Adrenal gland (tissue), 12 donors: ENCODE measurements around the gene RPN1. TPM values are rescaled to one million over a fixed set of nuclear protein-coding genes. Genes with fewer than 3 reads are reported as not detected.

Experiments used
- DNase-seq, 7 donors: peaks; one replicate each; pipeline ENCODE4 v3.0.0-alpha.2; 2019 to 2020
- H3K27ac ChIP-seq, 5 donors: fragments of 200-600 bp; sonication (generic) in 4 of 5; 1 replicate in 3 of 5; 2 replicates in 2 of 5; pipeline versions ENCODE4 v1.5.1 to v1.8.0; 2016 to 2020; ENCODE audit warnings: mild to moderate bottlenecking in 1 of 5
- H3K27me3 ChIP-seq: fragments of 200-600 bp; 2 replicates; pipeline ENCODE4 v1.8.0; 2021
- H3K36me3 ChIP-seq, 2 donors: fragments of 200-600 bp; replicated peaks in 1 of 2; 1 replicate in 1 of 2; 2 replicates in 1 of 2; pipeline versions ENCODE4 v1.5.1 to v1.8.0; 2018 to 2022
- H3K4me1 ChIP-seq, 2 donors: fragments of 200-600 bp; replicated peaks in 1 of 2; 1 replicate in 1 of 2; 2 replicates in 1 of 2; pipeline versions ENCODE4 v1.5.1 to v1.8.0; 2018 to 2021
- H3K4me3 ChIP-seq, 4 donors: fragments of 200-600 bp; sonication (generic) in 3 of 4; one replicate each; pipeline ENCODE4 v1.5.1; 2016 to 2018
- H3K9me3 ChIP-seq, 3 donors: fragments of 200-600 bp; sonication (generic) in 1 of 3; replicated peaks in 1 of 3; 1 replicate in 2 of 3; 2 replicates in 1 of 3; pipeline versions ENCODE4 v1.5.1 to v1.8.0; 2016 to 2021
- CTCF ChIP-seq, 6 experiments: fragments of 450-650 bp in 4 of 6; fragments of 200-600 bp in 2 of 6; sonication (generic) in 1 of 6; IDR thresholded peaks; 1 replicate in 5 of 6; 2 replicates in 1 of 6; pipeline versions ENCODE4 v1.5.1 to v1.8.0; 2016 to 2021; ENCODE audit warnings: antibody characterized with exemption in 6 of 6, mild to moderate bottlenecking in 2 of 6, moderate library complexity in 1 of 6
- POLR2A ChIP-seq, 2 donors: fragments of 450-650 bp; IDR thresholded peaks; one replicate each; pipeline ENCODE4 v1.6.1; 2017; ENCODE audit warnings: antibody characterized with exemption in 2 of 2, mild to moderate bottlenecking in 2 of 2, moderate library complexity in 1 of 2
- WGBS, 4 donors: extraction: QIAGEN DNeasy Blood & Tissue Kit in 2 of 4; methylation state at CpG; one replicate each; pipeline versions ENCODE4 v1.1.5 to v1.1.7; 2013 to 2017; 5-methylcytosine and 5-hydroxymethylcytosine counted together
- intact Hi-C, 2 donors: fragments of 100-400 bp; cut with DNase I; formaldehyde crosslinking; loops; one replicate each; pipeline versions ENCODE4 v1.14.1 to v1.15.0; 2022 to 2023
- polyA plus RNA-seq, 3 donors: library from polyadenylated mRNA; stranded (reverse); fragments of 200-250 nt in 2 of 3; fragments of 350-450 nt in 1 of 3; fragmentation: Illumina TruSeq in 1 of 3; extraction: RNeasy Lipid Tissue Mini Kit (QIAGEN cat#74804) in 1 of 3; gene quantifications; one replicate each; pipeline ENCODE4 v1.2.3, GENCODE V29; 2013 to 2014
- total RNA-seq, 9 donors: library from RNA; depleted of rRNA in 4 of 9; stranded (reverse); fragments of >200 nt in 4 of 9; fragments of 120-200 nt in 1 of 9; fragmentation: NEBNext Ultra II Directional in 1 of 9; extraction: Animal tissue kit (Norgen Biotek cat#: 25700) in 1 of 9; gene quantifications; one replicate each; pipeline versions ENCODE4 v1.1.0 to v1.2.4, GENCODE V29; 2013 to 2023
- donor health status: healthy with polysubstance abuse.
- donor health status: Bipolar disorder and iron deficiency.
- donor health status: DM: yes; HTN: yes; CAD: no.
- donor health status: DM: no; HTN: no; CAD: no.
- donor health status: DM: no; HTN: no; CAD: no.
- donor health status: DM: yes; HTN: yes; CAD: no.

RPN1 gene
- total and polyA plus RNA-seq, 12 donors = 35.9 to 299 (median 227) TPM

DNA sequence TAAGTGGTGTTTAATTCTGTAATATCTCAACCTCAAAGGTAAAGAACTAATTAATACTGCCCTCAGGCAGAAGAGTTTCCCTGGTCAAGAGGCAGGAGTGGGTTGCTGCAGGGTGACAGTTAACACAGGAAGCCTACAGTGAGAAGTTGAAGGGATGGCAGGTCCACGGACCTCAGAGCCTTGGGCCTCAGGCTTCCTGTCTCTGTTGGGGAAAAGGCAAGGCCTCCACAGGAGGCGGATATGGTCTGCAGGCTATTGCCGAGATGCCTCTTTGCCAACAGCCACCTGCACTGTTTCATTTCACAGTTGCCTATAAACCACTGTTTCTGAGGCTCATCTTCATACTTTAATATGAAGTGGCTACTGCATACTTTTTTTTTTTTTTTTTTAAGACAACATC is 33.3 kb upstream of the RPN1 start:
- H3K4me3 ChIP-seq = no peak overlapping the region
- intact Hi-C loops = loop anchor here (5.0 to 10.0 kb wide), 2 partner anchors 111 to 113 kb away; no protein-coding TSS in a partner anchor
- WGBS, 4 donors = 69 to 76% (median 71%) methylated on average over 3 of the region's 3 CpGs
- peaks cover 4 to 11% of the 10 kb centered on the region in 2 donors for H3K4me1 ChIP-seq
- no peaks in the 10 kb centered on the region for H3K27me3 ChIP-seq
- TF ChIP-seq CTCF (IDR thresholded peaks at IDR 0.05) (no peak), POLR2A (IDR thresholded peaks at IDR 0.05) (no peak)
- DNase-seq = no peak
- H3K27ac ChIP-seq = no peak overlapping the region
- no peaks in the 10 kb centered on the region for H3K9me3 ChIP-seq
- no peaks in the 10 kb centered on the region for H3K36me3 ChIP-seq

DNA sequence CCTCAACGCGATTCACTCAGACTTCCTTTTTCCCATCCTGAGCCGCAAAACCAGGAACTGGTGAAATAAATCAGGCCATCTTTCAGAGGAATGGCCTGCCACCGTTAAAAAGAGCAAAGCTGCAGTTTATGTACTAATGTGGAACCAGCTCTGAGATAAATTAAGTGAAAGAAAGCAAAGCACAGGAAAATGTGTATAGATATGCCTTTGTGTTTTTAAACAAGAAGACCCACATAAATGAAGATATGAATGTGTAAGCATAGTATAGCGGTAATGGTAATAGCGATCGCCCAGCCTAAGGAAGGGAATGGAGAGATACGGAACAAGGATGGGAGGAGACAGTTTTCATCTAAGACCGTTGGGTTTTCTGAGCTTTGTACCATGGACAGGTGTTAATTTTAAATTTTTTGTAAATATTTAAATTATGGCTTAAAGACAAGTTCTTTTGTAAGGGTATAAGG is 30.8 kb upstream of the RPN1 start:
- intact Hi-C loops = loop anchor here (5.0 to 10.0 kb wide), 2 partner anchors 113 to 116 kb away; no protein-coding TSS in a partner anchor

DNA sequence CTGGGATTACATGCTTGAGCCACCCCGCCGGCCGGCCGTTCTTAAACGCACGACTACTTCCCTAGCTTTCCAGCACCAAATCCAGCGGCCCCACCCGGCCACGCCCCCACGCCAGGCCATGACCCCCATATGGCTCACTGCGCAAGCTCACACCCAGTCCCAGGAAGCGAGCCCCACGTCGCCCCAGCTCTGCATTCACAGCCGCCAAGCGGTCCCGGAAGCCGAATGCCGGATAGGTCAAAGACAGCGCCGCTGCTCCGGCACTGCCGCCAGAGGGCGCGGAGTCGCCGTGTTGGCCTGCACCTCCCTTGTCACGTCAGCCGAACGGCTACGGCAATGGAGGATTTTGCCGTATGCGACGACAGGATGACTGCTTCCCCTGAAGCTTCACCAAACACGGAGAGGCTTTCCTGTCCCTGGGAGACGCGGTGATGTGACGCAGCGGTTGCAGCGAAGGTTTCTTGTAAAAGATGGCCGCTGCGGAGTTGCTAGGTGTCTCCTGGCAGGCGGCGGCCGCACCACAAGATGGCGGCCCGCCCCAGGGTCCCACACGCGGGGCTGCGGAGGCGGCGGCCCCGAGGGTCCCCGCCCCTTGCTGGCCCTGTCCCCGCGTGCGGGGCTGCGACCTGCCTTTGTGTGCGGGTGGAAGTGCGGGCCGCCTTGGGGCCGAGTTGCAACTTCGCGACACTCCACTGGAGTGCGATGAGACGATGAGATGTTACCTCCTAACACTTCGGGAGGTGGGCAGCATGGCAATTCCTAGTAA is 30.2 kb upstream of the RPN1 start:
- DNase-seq = peak; percentile 99

More for the DNA sequence above, 30.8 kb upstream of the RPN1 start:
- no peak for DNase-seq
- 39 to 52% (median 46%) methylated on average over 7 to 9 of the region's 9 CpGs for WGBS, 4 donors
- Histone ChIP-seq H3K36me3 (no peaks in the 10 kb centered on the region), H3K27ac (peak overlapping the region; percentile 23 to 97 (median 94)), H3K4me1 (peaks cover 4 to 11% of the 10 kb centered on the region in 2 donors), H3K4me3 (peak overlapping the region in 3 of 4 donors; percentile 0 to 65 (median 65)), H3K9me3 (no peaks in the 10 kb centered on the region), H3K27me3 (no peaks in the 10 kb centered on the region)
- TF ChIP-seq POLR2A (IDR thresholded peaks at IDR 0.05) (no peak), CTCF (IDR thresholded peaks at IDR 0.05) (no peak)

More for the DNA sequence above, 30.2 kb upstream of the RPN1 start:
- Histone ChIP-seq H3K27ac (peak overlapping the region; percentile 23 to 97 (median 94)), H3K36me3 (no peaks in the 10 kb centered on the region), H3K4me3 (peak overlapping the region; percentile 0 to 65 (median 59)), H3K4me1 (peaks cover 4 to 11% of the 10 kb centered on the region in 2 donors), H3K27me3 (no peaks in the 10 kb centered on the region), H3K9me3 (no peaks in the 10 kb centered on the region)
- WGBS, 4 donors = 0 to 1% (median 0%) methylated on average over 9 to 67 of the region's 67 CpGs
- intact Hi-C loops = loop anchor here (5.0 to 10.0 kb wide), 2 partner anchors 114 to 117 kb away; no protein-coding TSS in a partner anchor
- peak; percentile 92 to 100 (median 100) for TF ChIP-seq CTCF (IDR thresholded peaks at IDR 0.05)
- TF ChIP-seq POLR2A (IDR thresholded peaks at IDR 0.05) = peak; percentile 88 to 89
